Glomerular endothelial cell (primary cell): ENCODE results near the gene ZNF385D. TPM values are rescaled to one million over a fixed set of nuclear protein-coding genes. Genes with fewer than 3 reads are reported as not detected.

Experiments used
- DNase-seq: peaks from one replicate; pipeline ENCODE4 v3.0.0-alpha.2; 2011; ENCODE audit warnings: low read depth, low spot score; ENCODE audit errors: extremely low read depth
- total RNA-seq: library from RNA; depleted of rRNA; stranded (reverse); fragments of >200 nt; gene quantifications from 2 replicates; pipeline ENCODE4 v1.2.3, GENCODE V29; 2015

ZNF385D gene
- total RNA-seq, 1 donor from 2014 or later: 3.7 TPM

DNA sequence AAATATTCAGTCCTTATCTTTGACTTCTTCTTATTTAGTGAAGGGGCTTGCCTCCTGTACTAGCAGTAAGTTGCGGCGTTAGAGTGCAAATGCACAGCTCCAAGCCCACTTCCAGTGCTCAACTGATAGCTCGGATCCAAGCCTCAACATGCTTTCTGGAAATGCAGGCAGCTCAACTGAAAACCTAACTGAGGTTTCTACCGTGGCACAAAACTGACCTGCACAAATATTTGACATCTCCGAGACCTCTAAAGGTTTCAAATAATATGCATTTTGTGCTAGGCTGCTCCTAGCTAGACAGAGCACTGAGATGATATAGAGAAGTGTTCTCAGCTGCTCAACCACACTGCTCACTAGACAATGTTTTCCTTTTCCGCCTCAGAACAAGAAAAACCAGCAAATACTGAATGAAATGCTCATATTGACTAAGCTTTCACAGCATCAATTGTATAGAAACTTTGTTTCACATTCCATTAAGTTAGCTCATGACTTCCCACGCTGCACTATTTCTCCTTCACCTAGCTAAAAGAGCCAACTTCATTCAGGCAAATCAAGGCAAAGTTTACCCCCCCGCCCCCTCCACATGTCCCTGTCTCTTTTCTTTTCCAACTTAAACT lies 822 bp downstream of the ZNF385D start:
- DNase-seq: no peak

DNA sequence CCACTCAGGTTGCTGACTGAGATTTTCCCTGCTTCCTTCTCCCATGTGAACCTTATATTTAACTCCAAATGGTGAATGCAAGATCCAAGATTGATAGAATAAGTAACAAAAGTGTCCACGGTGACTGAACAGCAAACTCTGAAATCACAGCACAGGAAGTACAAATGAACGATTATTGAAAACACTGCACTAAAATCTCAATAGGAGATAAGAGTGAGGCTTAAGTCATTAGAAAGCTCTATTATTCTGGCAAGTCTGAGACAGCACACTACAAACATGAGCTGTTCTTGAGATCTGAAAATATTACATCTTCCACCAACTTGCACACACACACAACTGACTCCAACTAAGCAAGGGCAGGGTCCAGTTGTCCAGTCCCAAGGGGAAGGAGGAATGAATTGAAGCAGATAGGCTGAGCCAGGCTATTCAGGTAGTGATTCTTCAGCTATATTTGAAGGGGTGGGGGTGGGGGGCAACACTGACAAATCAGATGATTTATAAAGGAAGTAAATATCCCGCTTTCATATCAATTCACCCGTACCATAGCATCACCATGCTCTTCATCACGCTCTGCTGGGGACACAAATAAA lies 2.9 kb downstream of the ZNF385D start:
- no peak for DNase-seq

DNA sequence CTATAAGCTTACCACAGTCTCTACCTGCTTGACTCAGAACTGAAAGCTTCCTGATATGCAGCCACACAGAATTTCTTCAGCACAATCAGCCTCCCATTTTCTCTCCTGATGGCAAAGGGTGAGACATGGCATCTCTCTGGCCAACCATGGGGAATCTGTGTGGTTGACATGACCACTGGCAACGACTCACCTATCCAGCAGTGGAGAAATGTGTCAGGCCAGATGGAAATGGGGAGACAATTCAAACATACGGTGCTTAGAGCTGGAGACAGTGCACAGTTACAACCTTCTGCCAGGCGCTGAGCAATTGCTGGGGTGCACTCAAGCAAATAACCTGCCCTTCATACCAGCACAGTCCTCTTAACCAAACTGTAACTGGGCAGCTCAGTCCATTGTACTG lies 3.6 kb downstream of the ZNF385D start:
- no peak for DNase-seq

DNA sequence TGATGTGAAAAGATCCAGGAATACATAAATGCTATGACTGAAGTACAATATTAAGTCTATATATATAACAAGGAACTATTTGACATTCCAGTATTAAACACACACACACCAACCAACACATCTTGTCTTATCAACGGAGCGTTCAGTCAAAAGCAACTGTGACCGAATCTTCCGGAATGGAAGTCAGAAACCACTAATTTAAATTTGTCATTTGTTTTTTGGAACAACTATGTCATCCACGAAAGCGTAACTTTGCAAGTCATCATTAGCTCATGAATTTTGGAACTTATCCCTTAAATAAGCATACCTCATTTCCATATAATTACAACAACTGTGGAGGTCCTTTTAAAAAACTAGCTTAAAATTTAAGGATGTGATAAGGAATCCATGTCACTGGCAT lies 5.0 kb downstream of the ZNF385D start:
- no peak for DNase-seq

DNA sequence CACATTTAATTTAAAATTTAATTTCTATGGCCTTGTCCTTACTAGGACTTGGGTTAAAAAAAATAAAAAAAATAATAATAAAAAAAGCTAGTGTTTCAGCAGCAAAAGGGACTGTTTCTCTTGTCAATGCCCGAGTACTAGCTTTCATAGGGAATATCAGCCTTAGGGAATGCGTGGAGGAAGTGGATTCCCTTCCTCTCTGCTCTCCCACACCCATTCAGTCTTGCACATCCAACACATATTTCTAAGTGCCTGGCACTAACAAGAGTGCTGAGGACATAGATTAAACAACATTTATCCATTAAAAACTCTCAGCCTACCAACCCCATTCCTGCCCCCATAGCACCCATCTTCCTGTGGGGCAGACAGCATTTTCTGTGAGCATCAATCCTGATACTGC lies 6.2 kb downstream of the ZNF385D start:
- DNase-seq: no peak

DNA sequence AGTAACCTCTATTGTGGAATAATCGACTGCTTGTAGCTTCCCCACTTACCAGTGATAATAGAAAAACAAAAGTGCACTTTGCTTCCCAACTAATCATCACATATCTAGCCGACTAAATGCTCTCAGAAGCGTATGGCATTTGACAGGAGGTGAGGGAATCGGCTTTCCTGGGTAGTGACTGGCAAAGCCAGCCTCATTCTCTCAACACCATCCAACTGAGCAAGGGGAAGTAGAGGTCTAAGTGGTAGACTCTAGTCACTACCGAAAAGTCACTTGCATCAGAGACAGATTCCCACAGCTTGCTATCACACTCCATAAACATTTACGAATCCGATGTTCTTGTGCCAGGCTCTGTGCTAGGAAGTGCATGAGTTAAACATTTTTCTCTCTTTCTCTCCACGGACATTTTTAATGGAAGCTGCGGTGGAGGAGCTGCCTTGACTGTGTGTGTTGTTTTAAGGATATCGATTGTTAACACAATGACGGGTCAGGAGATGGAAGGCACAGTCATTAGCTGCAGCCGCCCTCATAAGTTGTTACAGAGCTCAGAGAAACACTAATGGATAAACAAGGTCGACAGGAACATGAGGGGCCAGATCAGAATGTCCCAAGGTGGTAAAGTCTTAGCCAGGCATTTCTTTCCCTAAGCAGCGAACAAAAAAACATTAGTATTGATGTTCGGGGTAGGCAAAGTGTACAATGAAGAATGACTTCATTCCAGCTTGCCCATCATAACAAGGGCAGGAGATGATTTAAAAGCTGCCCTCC lies 11.9 kb downstream of the ZNF385D start:
- DNase-seq: no peak

DNA sequence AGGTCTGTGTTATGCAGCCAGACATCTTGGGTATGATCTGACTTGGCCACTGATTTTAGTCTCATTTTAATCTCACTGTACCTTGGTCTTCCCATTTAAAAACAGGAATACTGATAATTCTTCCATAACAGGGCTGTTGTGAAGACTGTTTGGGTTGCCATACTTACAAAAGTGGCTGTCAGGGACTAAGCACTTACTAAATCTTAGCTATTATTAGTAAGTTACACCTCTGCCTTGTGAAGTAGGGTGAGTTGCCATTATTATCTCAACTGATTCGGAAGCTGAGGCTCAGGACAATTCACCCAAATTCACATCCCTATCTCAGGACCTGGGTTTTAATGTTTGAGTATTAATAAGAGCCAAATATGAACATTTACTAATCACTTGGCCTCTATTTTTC lies 12.7 kb downstream of the ZNF385D start:
- no peak for DNase-seq

DNA sequence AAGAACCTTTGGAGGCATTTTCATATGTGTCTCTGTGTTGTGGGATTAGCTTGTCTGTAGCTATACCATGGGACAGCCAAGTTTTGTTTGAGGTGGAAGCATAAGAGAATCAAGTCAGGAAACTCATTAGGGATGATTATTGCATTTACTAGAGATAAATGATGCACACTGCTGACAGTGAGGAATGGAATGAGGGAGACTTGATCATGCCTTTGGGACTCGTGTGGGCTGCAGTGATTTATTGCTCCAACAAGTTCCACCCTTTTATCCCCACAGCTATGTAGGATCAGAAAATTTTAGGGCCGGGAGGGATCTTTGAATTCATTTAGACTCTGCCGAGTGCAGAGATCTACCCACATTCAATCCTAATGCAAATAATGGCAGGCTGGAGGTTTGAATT lies 16.3 kb downstream of the ZNF385D start:
- DNase-seq: no peak

DNA sequence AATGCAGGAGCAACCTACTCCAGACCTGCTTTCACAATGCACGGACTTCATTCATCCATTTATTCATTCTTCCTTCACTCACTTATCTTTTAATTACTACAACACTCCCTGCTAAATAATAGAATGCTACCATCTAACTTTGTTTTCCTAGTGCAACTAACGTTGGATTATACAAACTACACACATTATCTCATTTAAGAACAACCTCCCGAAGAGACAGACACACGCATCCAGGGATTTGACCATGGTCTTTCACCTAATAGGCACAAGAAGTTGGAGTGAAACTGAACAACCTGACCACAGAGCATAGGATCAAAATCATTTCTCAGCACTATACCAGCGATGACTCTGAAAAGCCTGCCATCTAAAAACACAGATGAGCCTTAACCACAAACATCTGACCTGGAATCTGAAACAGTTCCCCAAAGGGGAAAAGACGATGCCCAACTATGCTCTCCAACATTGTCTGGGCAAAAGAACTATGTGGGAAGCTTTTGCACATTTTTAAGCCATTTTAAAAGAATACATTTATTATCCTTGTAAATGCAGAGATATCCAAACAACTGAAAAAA lies 21.0 kb downstream of the ZNF385D start:
- no peak for DNase-seq

DNA sequence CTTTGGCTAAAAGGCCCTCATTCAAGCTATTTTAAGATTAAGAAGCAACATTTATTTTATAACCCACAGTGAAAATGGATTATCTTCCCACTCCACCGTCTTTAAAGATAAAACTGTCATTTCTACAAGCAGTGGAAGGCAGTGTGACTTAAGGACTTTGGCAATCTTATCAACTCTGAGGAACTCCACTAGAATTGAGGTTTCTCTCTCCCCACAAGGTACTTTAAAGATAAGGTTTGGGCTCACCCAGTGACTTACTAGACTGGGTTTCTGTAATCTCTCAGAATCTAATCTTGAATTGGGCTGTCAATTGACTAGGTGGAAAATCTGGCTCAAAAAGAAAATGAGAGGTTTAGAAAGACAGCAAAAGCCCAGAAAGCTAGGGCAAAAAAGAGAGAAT lies 21.7 kb downstream of the ZNF385D start:
- no peak for DNase-seq

DNA sequence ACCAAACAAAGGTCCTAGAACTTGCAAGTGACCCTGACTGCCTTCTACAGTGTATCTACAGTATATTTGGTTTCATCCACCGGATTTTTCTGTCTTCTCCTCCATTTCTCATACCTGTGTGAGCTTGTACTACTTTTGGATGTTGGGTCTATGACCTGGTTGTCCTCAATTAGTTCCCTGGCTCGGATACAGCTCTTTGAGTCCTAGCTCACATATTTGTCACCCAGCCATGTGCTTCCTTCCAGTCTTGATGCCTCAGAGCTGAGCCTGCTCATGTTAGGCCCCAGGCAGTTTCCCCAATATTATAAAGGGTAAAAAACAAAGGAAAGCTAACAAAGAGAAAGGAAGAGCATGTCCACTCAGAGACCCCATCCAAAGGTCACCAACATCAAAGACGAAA lies 28.2 kb downstream of the ZNF385D start:
- DNase-seq: no peak

DNA sequence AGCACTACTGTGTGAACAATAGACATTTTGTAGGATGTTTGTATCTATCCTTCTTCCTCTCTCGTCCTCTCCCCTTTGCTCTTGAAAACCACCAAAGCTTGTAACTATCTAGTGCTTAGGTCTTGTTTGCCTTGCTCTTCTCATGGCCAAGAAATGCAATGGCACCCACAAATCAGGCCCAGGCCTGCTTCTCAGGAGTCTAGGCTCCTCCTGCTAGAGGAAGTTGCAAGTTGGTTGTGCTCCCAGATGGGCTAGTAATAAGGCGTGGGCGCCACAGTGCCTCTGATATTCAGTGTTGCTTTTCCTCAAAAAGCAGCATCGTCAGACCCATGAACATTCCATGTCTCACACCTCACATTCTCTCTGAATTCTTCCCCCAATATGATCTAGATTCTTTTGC lies 28.7 kb downstream of the ZNF385D start:
- no peak for DNase-seq

DNA sequence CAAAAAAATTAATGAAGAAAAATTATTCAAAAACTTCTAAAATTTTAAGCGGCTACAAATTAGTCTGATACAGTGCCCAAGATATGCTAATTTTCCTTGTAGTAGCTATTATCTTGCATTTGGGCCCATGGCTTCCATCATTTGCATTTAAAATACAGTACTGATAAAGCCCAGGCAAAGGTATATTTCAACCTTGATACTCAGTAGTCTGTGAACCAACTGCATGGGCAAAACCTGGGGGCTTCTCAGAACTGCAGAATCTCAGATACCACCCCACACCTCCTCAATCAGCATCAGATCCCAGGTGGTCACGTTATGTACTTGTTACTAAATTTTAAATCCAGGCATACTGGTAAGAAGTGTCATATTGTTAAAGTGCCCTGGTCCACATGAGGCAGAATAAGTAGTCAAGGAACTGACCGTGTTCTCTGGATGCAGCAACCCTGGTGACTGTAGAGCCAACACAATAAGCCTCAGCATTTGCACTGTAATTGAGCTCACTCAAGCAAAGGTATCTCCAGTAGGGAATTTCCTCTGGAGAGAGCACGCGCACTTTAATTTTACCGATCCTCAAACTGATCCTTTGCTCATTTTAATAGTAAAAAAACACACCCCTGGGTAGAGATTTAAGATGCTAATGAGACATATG lies 31.9 kb downstream of the ZNF385D start:
- no peak for DNase-seq

DNA sequence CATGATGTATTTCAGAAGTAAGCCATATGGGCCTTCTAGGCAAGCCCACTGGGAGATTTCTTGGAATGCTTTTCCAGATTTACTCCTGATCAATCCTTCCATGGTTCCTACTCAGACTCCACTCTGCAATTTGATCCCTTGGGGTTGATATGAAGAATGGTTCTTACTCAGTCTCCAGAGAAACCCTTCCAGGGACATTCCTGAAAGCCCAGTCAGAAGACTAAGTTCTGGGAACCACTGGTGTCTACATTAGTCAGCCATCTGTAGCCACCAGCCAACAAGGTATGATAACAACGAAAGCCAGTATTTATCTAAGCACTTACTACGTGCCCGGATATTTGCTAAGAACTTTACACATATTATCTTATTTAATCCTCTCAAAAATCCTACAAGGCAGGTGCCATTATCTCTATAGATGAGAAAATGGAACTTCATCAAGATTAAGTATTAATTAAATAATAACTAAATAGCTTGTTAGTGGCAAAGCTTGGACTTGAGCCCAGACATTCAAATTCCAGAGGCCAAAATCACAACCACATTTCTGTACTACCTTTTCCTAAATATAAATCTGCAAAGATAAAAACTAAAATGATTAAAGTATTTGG lies 32.7 kb downstream of the ZNF385D start:
- DNase-seq: peak; percentile 22

DNA sequence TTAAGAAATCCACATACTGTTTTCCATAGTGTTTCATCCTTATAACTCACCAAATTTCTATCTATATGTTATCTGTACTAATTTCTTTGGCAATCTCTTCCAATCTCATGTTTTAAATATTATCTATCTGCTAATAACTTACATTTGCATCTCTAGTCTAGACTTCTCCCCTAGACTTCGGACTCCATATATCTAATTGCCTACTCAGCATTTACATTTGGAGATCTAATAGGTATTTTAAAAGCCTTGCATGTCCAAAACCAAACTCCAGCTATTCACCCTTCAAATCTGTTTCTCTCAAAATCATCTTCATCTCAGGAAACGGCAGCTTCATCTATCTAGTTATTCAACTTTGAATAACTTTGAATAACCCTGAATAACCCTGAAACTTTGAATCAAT lies 35.3 kb downstream of the ZNF385D start:
- DNase-seq: no peak

DNA sequence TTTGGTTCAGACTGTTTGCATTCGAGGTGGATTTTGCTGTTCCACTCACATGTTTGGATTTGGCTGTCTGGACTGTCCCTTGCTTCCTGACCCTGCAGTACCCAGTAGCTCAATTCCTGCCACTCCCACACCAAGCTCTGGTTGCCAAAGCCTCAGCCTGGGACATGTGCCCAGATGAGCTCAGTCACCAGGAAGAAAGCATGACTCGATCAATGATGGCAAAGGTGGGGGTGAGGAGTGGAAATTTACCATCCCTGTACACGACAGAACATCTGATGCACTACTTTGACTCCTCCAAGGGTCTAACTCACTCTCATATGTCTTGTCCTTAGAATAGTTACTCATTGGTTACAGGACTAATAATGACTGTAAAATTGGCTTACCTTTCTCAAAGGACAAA lies 45.2 kb downstream of the ZNF385D start:
- DNase-seq: no peak

DNA sequence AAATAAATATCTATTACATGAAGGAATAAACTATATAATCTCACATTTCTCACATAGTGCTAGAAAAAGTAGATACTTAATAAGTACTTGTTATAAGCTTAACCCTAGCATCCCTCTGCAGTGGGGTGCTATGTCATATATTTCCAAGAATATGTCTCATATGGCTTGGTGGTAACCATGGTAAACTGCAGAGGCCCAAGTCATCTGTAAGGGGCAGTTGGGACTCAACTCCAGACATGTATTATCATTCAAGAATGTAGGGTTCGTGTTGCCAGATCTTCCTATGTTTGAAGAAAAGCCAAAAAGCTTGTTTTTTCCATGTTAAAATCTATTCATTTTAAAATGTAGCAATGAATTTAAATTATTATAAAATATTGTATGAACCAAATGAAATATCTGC lies 46.2 kb downstream of the ZNF385D start:
- DNase-seq: no peak

DNA sequence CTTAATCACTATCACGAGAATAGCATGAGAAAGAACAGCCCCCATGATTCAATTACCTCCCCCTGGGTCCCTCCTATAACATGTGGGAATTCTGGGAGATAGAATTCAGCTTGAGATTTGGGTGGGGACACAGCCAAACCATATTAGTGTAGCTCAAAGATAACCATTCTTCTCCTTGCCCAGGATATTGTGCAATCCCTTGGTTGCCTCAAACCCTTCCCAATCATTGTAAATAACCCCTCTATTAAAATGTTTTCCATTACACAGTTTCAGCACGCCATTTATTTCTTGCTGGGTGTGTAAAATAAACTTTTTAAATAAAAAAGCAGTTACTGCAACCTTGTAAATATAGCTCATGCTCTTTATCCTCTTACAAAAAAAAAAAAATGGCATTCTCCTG lies 47.7 kb downstream of the ZNF385D start:
- DNase-seq: no peak

DNA sequence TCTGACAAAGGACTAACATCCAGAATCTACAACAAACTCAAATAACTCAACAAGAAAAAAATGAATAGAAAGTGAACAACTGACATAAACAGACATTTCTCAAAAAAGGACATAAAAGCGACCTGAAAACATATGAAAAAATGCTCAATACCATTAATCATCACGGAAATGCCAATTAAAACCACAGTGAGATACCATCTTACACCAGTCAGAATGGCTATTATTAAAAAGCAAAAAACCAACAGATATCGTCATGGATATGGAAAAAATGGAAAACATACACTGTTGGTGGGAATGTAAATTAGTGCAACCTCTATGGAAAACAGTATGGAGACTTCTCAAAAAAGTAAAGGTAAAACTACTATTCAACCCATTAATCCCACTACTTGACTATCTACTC lies 53.3 kb downstream of the ZNF385D start:
- no peak for DNase-seq

DNA sequence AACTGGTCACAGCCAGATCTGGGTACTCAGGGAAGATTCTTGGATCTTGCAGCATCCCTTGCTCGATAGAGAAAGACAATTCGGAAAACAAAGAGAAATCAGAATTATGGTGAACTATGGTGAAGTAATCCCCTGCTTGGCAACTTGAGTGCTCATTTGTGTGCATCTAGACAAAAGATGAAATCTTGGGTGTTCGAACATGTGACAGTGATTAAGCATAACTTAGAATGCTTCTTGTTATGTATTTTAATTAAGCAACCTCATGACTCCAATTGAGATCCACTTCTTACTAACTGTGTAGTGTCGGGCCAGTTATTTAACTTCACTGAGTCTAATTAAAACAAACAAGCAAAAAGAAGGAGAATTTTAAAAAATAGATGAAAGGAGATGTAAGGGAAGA lies 56.5 kb downstream of the ZNF385D start:
- no peak for DNase-seq

DNA sequence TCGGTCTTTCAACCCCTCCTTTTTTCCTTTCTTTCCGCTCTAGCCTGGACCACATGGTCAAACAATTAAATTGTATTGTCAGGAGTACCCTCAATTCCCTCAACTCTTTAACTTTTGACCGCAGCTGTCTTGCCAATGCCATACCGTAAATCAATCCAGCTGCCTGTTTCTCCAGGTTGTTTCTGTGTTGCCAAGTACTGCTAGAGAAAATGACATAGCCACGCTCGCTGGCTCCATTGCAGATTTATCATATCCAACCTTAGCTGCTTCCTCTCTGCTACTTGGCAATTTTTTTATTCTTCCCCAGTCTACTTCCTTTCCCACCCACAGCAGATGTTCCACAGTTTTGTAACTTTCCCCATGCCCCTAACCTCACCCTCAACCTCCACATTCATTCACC lies 60.0 kb downstream of the ZNF385D start:
- no peak for DNase-seq
